ENCODE data around the gene TNNC1.

TNNC1 gene

GRCh38 chr3:52471371-52472238 lies 17.8 kb upstream of the TNNC1 start:
- peaks cover 78% of the 10 kb centered on the region for H3K36me3 ChIP-seq (ENCODE audit: insufficient read depth, low read length)
- 86% methylated on average over 26 of the region's 26 CpGs for WGBS
- H3K4me1 ChIP-seq (ENCODE audit: insufficient read depth, low read length), result no peaks in the 10 kb centered on the region
- no peak overlapping the region for H3K4me3 ChIP-seq (ENCODE audit: low read length)
- H3K9me3 ChIP-seq (ENCODE audit: insufficient read depth, low read depth, low read length), result no peaks in the 10 kb centered on the region
- no peaks in the 10 kb centered on the region for H3K27me3 ChIP-seq (ENCODE audit: insufficient read depth, low read length)
- no peak overlapping the region for H3K27ac ChIP-seq (ENCODE audit: low read depth, low read length)
- H3K9ac ChIP-seq (ENCODE audit: low read depth, low read length), result no peak overlapping the region

- WGBS, result 93% methylated on average over 4 of the region's 4 CpGs
These were observed 17.1 kb upstream of the TNNC1 start for GRCh38 chr3:52470920-52471319.

DNA sequence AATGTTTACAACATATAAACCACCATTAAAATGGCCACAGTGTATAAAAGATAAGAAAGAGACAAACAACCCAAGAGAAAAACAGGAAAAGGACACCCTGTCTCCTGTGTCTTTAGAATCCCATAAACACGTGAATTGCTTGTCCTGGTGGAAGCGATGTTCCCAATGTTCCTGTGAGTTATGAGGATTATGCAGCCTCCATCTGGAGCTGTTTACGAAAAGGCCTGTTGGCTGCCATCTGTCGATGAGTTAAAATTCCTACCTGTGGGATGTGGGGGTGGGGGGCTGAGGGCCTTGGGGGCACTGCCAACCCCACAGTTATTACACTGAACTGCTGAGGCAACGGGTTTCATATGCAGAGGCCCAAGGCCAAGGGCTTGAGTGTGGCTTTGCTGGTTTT lies 15.2 kb upstream of the TNNC1 start:
- 94% methylated on average over 5 of the region's 5 CpGs for WGBS

More at GRCh38 chr3:52470920-52471319, 17.1 kb upstream of the TNNC1 start:
- Histone ChIP-seq H3K9me3 (ENCODE audit: insufficient read depth, low read depth, low read length) (no peaks in the 10 kb centered on the region), H3K4me3 (ENCODE audit: low read length) (no peak overlapping the region), H3K27ac (ENCODE audit: low read depth, low read length) (no peak overlapping the region), H3K36me3 (ENCODE audit: insufficient read depth, low read length) (peaks cover 75% of the 10 kb centered on the region), H3K4me1 (ENCODE audit: insufficient read depth, low read length) (no peaks in the 10 kb centered on the region), H3K27me3 (ENCODE audit: insufficient read depth, low read length) (no peaks in the 10 kb centered on the region), H3K9ac (ENCODE audit: low read depth, low read length) (no peak overlapping the region)

GRCh38 chr3:52468336-52468735 lies 14.5 kb upstream of the TNNC1 start:
- Histone ChIP-seq H3K27me3 (ENCODE audit: insufficient read depth, low read length) (no peaks in the 10 kb centered on the region), H3K27ac (ENCODE audit: low read depth, low read length) (no peak overlapping the region), H3K9me3 (ENCODE audit: insufficient read depth, low read depth, low read length) (no peaks in the 10 kb centered on the region), H3K36me3 (ENCODE audit: insufficient read depth, low read length) (peaks cover 76% of the 10 kb centered on the region), H3K9ac (ENCODE audit: low read depth, low read length) (no peak overlapping the region), H3K4me3 (ENCODE audit: low read length) (no peak overlapping the region), H3K4me1 (ENCODE audit: insufficient read depth, low read length) (no peaks in the 10 kb centered on the region)
- WGBS, result 93% methylated on average over 9 of the region's 9 CpGs

More for the DNA sequence above, 15.2 kb upstream of the TNNC1 start:
- H3K4me3 ChIP-seq (ENCODE audit: low read length), result no peak overlapping the region
- H3K27me3 ChIP-seq (ENCODE audit: insufficient read depth, low read length), result no peaks in the 10 kb centered on the region
- H3K9me3 ChIP-seq (ENCODE audit: insufficient read depth, low read depth, low read length), result no peaks in the 10 kb centered on the region
- no peak overlapping the region for H3K27ac ChIP-seq (ENCODE audit: low read depth, low read length)
- no peak overlapping the region for H3K9ac ChIP-seq (ENCODE audit: low read depth, low read length)
- peaks cover 76% of the 10 kb centered on the region for H3K36me3 ChIP-seq (ENCODE audit: insufficient read depth, low read length)
- no peaks in the 10 kb centered on the region for H3K4me1 ChIP-seq (ENCODE audit: insufficient read depth, low read length)

DNA sequence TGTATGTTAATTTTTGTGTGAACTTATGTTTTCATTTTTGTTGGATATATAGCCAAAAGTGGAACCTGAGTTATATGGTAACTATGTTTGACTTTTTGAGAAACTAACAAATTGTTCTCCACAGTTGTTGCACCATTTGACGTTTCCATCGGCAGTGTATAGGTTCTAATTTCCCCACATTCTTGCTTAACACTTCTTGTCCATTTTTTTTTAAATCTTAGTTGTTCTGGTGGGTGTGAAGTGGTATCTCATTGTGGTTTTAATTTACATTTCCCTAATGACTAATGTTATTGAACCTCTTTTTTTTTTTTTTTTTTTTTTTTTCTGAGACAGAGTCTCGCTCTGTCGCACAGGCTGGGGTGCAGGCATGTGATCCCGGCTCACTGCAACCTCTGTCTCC lies 9.6 kb upstream of the TNNC1 start:
- 93% methylated on average over 5 of the region's 5 CpGs for WGBS
- Histone ChIP-seq H3K36me3 (ENCODE audit: insufficient read depth, low read length) (peaks cover 84% of the 10 kb centered on the region), H3K4me1 (ENCODE audit: insufficient read depth, low read length) (no peaks in the 10 kb centered on the region)

GRCh38 chr3:52461874-52462273 lies 8.0 kb upstream of the TNNC1 start:
- H3K4me1 ChIP-seq (ENCODE audit: insufficient read depth, low read length), result peaks cover 3% of the 10 kb centered on the region; the same call in 1 of the 2 replicates
- H3K9ac ChIP-seq (ENCODE audit: low read depth, low read length), result no peak overlapping the region
- H3K27ac ChIP-seq (ENCODE audit: low read depth, low read length), result no peak overlapping the region
- no peak overlapping the region for H3K4me3 ChIP-seq (ENCODE audit: low read length)
- WGBS, result 94% methylated on average over 6 of the region's 6 CpGs
- no peaks in the 10 kb centered on the region for H3K27me3 ChIP-seq (ENCODE audit: insufficient read depth, low read length)
- no peaks in the 10 kb centered on the region for H3K9me3 ChIP-seq (ENCODE audit: insufficient read depth, low read depth, low read length)
- H3K36me3 ChIP-seq (ENCODE audit: insufficient read depth, low read length), result peaks cover 85% of the 10 kb centered on the region

More for the DNA sequence above, 9.6 kb upstream of the TNNC1 start:
- Histone ChIP-seq H3K9ac (ENCODE audit: low read depth, low read length) (no peak overlapping the region), H3K9me3 (ENCODE audit: insufficient read depth, low read depth, low read length) (no peaks in the 10 kb centered on the region), H3K27me3 (ENCODE audit: insufficient read depth, low read length) (no peaks in the 10 kb centered on the region), H3K4me3 (ENCODE audit: low read length) (no peak overlapping the region), H3K27ac (ENCODE audit: low read depth, low read length) (no peak overlapping the region)

- no peaks in the 10 kb centered on the region for H3K9me3 ChIP-seq (ENCODE audit: insufficient read depth, low read depth, low read length)
- WGBS, result 97% methylated on average over 14 of the region's 14 CpGs
- H3K9ac ChIP-seq (ENCODE audit: low read depth, low read length), result no peak overlapping the region
- no peak overlapping the region for H3K27ac ChIP-seq (ENCODE audit: low read depth, low read length)
- no peak overlapping the region for H3K4me3 ChIP-seq (ENCODE audit: low read length)
- H3K27me3 ChIP-seq (ENCODE audit: insufficient read depth, low read length), result no peaks in the 10 kb centered on the region
- peaks cover 62% of the 10 kb centered on the region for H3K36me3 ChIP-seq (ENCODE audit: insufficient read depth, low read length)
- peaks cover 12% of the 10 kb centered on the region; the same call in 1 of the 2 replicates for H3K4me1 ChIP-seq (ENCODE audit: insufficient read depth, low read length)
These were observed 5.1 kb upstream of the TNNC1 start for GRCh38 chr3:52458770-52459545.

GRCh38 chr3:52458031-52458760 lies 4.4 kb upstream of the TNNC1 start:
- no peak overlapping the region for H3K9ac ChIP-seq (ENCODE audit: low read depth, low read length)
- H3K36me3 ChIP-seq (ENCODE audit: insufficient read depth, low read length), result peaks cover 54% of the 10 kb centered on the region
- 80% methylated on average over 6 of the region's 6 CpGs for WGBS
- no peaks in the 10 kb centered on the region for H3K9me3 ChIP-seq (ENCODE audit: insufficient read depth, low read depth, low read length)
- H3K27me3 ChIP-seq (ENCODE audit: insufficient read depth, low read length), result no peaks in the 10 kb centered on the region
- H3K27ac ChIP-seq (ENCODE audit: low read depth, low read length), result no peak overlapping the region
- no peak overlapping the region for H3K4me3 ChIP-seq (ENCODE audit: low read length)
- peaks cover 16% of the 10 kb centered on the region; the same call in 1 of the 2 replicates for H3K4me1 ChIP-seq (ENCODE audit: insufficient read depth, low read length)

- Histone ChIP-seq H3K9ac (ENCODE audit: low read depth, low read length) (peak overlapping the region; percentile 82; the same call in 1 of the 2 replicates), H3K4me1 (ENCODE audit: insufficient read depth, low read length) (peaks cover 21% of the 10 kb centered on the region; the same call in 1 of the 2 replicates), H3K4me3 (ENCODE audit: low read length) (peak overlapping the region; percentile 88), H3K27me3 (ENCODE audit: insufficient read depth, low read length) (no peaks in the 10 kb centered on the region), H3K36me3 (ENCODE audit: insufficient read depth, low read length) (peaks cover 42% of the 10 kb centered on the region), H3K9me3 (ENCODE audit: insufficient read depth, low read depth, low read length) (no peaks in the 10 kb centered on the region), H3K27ac (ENCODE audit: low read depth, low read length) (no peak overlapping the region)
- 90% methylated on average over 5 of the region's 5 CpGs for WGBS
These were observed 3.0 kb upstream of the TNNC1 start for GRCh38 chr3:52456800-52457183.

DNA sequence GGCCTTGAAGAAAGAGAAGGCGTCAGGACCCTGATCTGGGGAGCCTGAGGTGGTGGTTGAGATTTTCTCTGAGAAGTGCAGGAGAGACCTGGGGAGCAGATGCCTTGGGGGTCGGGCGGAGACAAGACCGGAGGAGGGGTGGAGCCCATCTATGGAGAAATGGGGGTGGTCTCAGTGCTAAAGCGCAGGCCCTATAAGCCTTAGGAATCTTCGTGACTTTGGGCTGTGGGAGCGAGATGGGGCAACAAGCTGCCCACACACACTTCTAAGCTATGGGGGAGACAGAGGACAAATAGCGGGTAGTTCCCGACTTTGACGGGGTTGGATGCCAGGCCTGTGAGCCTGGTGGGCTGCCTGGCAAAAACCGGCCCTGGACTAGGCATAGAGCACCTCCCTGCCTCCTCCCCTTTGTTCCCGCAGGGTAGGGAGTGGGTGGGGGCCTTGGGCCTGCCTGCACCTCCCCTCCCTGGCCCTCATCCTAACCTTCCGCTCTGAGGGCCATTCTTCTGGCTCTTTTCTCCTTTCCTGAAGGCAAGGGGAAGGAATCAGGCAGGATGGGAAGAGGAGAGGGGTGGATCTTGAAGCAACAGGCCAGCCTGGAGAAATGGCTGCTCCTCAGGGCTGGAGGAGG lies 2.4 kb upstream of the TNNC1 start:
- Histone ChIP-seq H3K36me3 (ENCODE audit: insufficient read depth, low read length) (peaks cover 39% of the 10 kb centered on the region), H3K9me3 (ENCODE audit: insufficient read depth, low read depth, low read length) (no peaks in the 10 kb centered on the region), H3K27me3 (ENCODE audit: insufficient read depth, low read length) (no peaks in the 10 kb centered on the region), H3K4me1 (ENCODE audit: insufficient read depth, low read length) (peaks cover 21% of the 10 kb centered on the region; the same call in 1 of the 2 replicates), H3K27ac (ENCODE audit: low read depth, low read length) (no peak overlapping the region), H3K9ac (ENCODE audit: low read depth, low read length) (peak overlapping the region; percentile 82), H3K4me3 (ENCODE audit: low read length) (peak overlapping the region; percentile 88)
- WGBS, result 2% methylated on average over 12 of the region's 13 CpGs

Data from HUES64 (cell line).